H1 (cell line): ENCODE measurements around the gene COPZ1. TPM values are rescaled to one million over a fixed set of nuclear protein-coding genes. Genes with fewer than 3 reads are reported as not detected.

Experiments
- CTCF ChIA-PET: fragments of 300-600 bp; sonication (Branson Sonifier 250); formaldehyde crosslinking; loops from one replicate; lab custom pipeline; 2021; ENCODE audit not compliant: partially characterized antibody; lab: Charles Lee
- POLR2A ChIA-PET: fragments of 300-600 bp; sonication (Branson Sonifier 250); formaldehyde crosslinking; loops from one replicate; lab custom pipeline; 2021; ENCODE audit warnings: inconsistent platforms; ENCODE audit not compliant: partially characterized antibody; lab: Charles Lee
- DNase-seq, 2 experiments: peaks; one replicate each; pipeline versions ENCODE4 v3.0.0 to v3.0.0-alpha.2; 2010 to 2022; ENCODE audit warnings: low spot score in 2 of 2, low read depth in 1 of 2, mixed read lengths in 1 of 2
- FAIRE-seq: peaks from 2 replicates; lab custom pipeline; 2011; peaks lifted over from hg19 to GRCh38; lab: Jason Lieb, UNC
- H2AFZ ChIP-seq: 2 replicates; pipeline ENCODE4 v1.8.1; 2012; ENCODE audit warnings: low read length, inconsistent platforms
- H2AK5ac ChIP-seq: 2 replicates; pipeline ENCODE4 v1.6.1; 2013; ENCODE audit warnings: low read depth, low read length
- H2BK120ac ChIP-seq: replicated peaks from 2 replicates; pipeline ENCODE3; 2013; ENCODE audit warnings: low read depth, low read length, inconsistent platforms
- H2BK12ac ChIP-seq: 2 replicates; pipeline ENCODE4 v1.6.1; 2013; ENCODE audit warnings: low read depth, low read length
- H2BK15ac ChIP-seq: 2 replicates; pipeline ENCODE4 v1.6.1; 2013; ENCODE audit warnings: low read length
- H2BK20ac ChIP-seq: 2 replicates; pipeline ENCODE4 v1.6.1; 2013; ENCODE audit warnings: low read length
- H2BK5ac ChIP-seq: 2 replicates; pipeline ENCODE4 v1.6.1; 2013; ENCODE audit warnings: low read depth, low read length
- H3K14ac ChIP-seq: 2 replicates; pipeline ENCODE4 v1.6.1; 2013; ENCODE audit warnings: inconsistent platforms; ENCODE audit not compliant: insufficient read length
- H3K18ac ChIP-seq: 2 replicates; pipeline ENCODE4 v1.6.1; 2013; ENCODE audit warnings: low read length; ENCODE audit errors: extremely low read depth
- H3K23ac ChIP-seq: 2 replicates; pipeline ENCODE4 v1.6.1; 2013; ENCODE audit warnings: inconsistent platforms; ENCODE audit not compliant: insufficient read length
- H3K23me2 ChIP-seq: 2 replicates; pipeline ENCODE4 v1.6.1; 2013; ENCODE audit warnings: low read depth, low read length
- H3K27ac ChIP-seq: 2 replicates; pipeline ENCODE4 v1.6.1; 2011; ENCODE audit warnings: low read depth, low read length, inconsistent platforms
- H3K27me3 ChIP-seq, 4 experiments: replicated peaks in 1 of 4; 1 replicate in 1 of 4; 2 replicates in 3 of 4; pipeline versions ENCODE4 v1.6.1 to v1.8.1; 2011 to 2013; ENCODE audit warnings: low read length in 3 of 4, mild to moderate bottlenecking in 3 of 4, inconsistent platforms in 2 of 4, mixed read lengths in 2 of 4, moderate library complexity in 1 of 4; ENCODE audit not compliant: control insufficient read depth in 3 of 4, insufficient read depth in 3 of 4; ENCODE audit errors: extremely low read depth in 1 of 4
- H3K36me3 ChIP-seq, 4 experiments: 2 replicates each; pipeline versions ENCODE4 v1.6.1 to v1.8.1; 2011 to 2013; ENCODE audit warnings: mild to moderate bottlenecking in 4 of 4, low read length in 3 of 4, moderate library complexity in 2 of 4, control low read depth in 1 of 4, inconsistent platforms in 1 of 4; ENCODE audit not compliant: insufficient read depth in 4 of 4, control insufficient read depth in 2 of 4
- H3K4ac ChIP-seq: replicated peaks from 2 replicates; pipeline ENCODE3; 2013; ENCODE audit warnings: low read length, low read depth, mixed read lengths, inconsistent platforms; ENCODE audit not compliant: insufficient read length
- H3K4me1 ChIP-seq, 4 experiments: replicated peaks in 1 of 4; 1 replicate in 1 of 4; 2 replicates in 3 of 4; pipeline versions ENCODE4 v1.6.1 to v1.8.1; 2011 to 2013; ENCODE audit warnings: low read length in 3 of 4, inconsistent platforms in 2 of 4, mixed read lengths in 1 of 4; ENCODE audit not compliant: insufficient read depth in 4 of 4, control insufficient read depth in 3 of 4
- H3K4me2 ChIP-seq, 2 experiments: 2 replicates each; pipeline versions ENCODE4 v1.6.1 to v1.8.1; 2011 to 2013; ENCODE audit warnings: low read depth in 2 of 2, low read length in 2 of 2, control low read depth in 1 of 2, inconsistent platforms in 1 of 2, mild to moderate bottlenecking in 1 of 2; ENCODE audit not compliant: insufficient read depth in 1 of 2
- H3K4me3 ChIP-seq, 4 experiments: fragments of 200-600, 300-600 bp in 1 of 4; sonication (generic), shearing (Covaris generic), sonication (Bioruptor Twin) in 1 of 4; 2 replicates each; pipeline versions ENCODE4 v1.5.1 to v1.8.1; 2011 to 2016; ENCODE audit warnings: low read length in 4 of 4, low read depth in 3 of 4, control low read depth in 2 of 4, inconsistent platforms in 2 of 4, mild to moderate bottlenecking in 2 of 4, mixed read lengths in 1 of 4, moderate library complexity in 1 of 4; ENCODE audit not compliant: insufficient read depth in 2 of 4; ENCODE audit errors: extremely low read depth in 1 of 4
- H3K56ac ChIP-seq: replicated peaks from 2 replicates; pipeline ENCODE3; 2013; ENCODE audit warnings: low read depth, mild to moderate bottlenecking, mixed read lengths, low read length, inconsistent platforms; ENCODE audit not compliant: insufficient read length
- H3K79me1 ChIP-seq: 2 replicates; pipeline ENCODE4 v1.6.1; 2013; ENCODE audit warnings: low read depth, low read length, control low read depth
- H3K79me2 ChIP-seq, 2 experiments: 2 replicates each; pipeline versions ENCODE4 v1.6.1 to v1.8.1; 2012 to 2013; ENCODE audit warnings: low read length in 2 of 2, mild to moderate bottlenecking in 2 of 2, inconsistent platforms in 1 of 2; ENCODE audit not compliant: insufficient read depth in 2 of 2, control insufficient read depth in 1 of 2
- H3K9ac ChIP-seq, 4 experiments: replicated peaks in 1 of 4; 1 replicate in 1 of 4; 2 replicates in 3 of 4; pipeline versions ENCODE4 v1.6.1 to v1.8.1; 2011 to 2013; ENCODE audit warnings: low read depth in 3 of 4, low read length in 3 of 4, control low read depth in 2 of 4, mild to moderate bottlenecking in 2 of 4, moderate library complexity in 2 of 4, inconsistent platforms in 1 of 4; ENCODE audit errors: extremely low read depth in 1 of 4
- H3K9me3 ChIP-seq, 2 experiments: 2 replicates each; pipeline versions ENCODE4 v1.6.1 to v1.8.1; 2012 to 2013; ENCODE audit warnings: mild to moderate bottlenecking in 2 of 2, moderate library complexity in 2 of 2, control low read depth in 1 of 2, inconsistent platforms in 1 of 2, low read depth in 1 of 2, low read length in 1 of 2, mixed read lengths in 1 of 2; ENCODE audit not compliant: insufficient read depth in 2 of 2
- H4K20me1 ChIP-seq, 2 experiments: replicated peaks in 1 of 2; 2 replicates each; pipeline versions ENCODE3 to v1.8.1; 2011 to 2013; ENCODE audit warnings: inconsistent platforms in 2 of 2, low read length in 2 of 2, mild to moderate bottlenecking in 1 of 2; ENCODE audit not compliant: insufficient read depth in 2 of 2, control insufficient read depth in 1 of 2
- H4K5ac ChIP-seq: 2 replicates; pipeline ENCODE4 v1.6.1; 2013; ENCODE audit warnings: low read length, low read depth, mixed read lengths, inconsistent platforms; ENCODE audit not compliant: insufficient read length
- H4K8ac ChIP-seq: 2 replicates; pipeline ENCODE4 v1.8.0; 2013; ENCODE audit warnings: mild to moderate bottlenecking, moderate library complexity, low read length, inconsistent platforms; ENCODE audit not compliant: insufficient read depth; ENCODE audit errors: extremely low read depth
- H4K91ac ChIP-seq: replicated peaks from 2 replicates; pipeline ENCODE3; 2013; ENCODE audit warnings: low read length, mixed read lengths, inconsistent platforms; ENCODE audit not compliant: insufficient read length
- CBX5 ChIP-seq: fragments of 300-800, 300-1000 bp; sonication (generic); IDR thresholded peaks from 2 replicates; pipeline ENCODE4 v1.7.1; 2016; ENCODE audit warnings: antibody characterized with exemption, low read length, low read depth
- CHD2 ChIP-seq: IDR thresholded peaks from 2 replicates; pipeline ENCODE4 v1.6.1; 2012; ENCODE audit warnings: low read length, improper control_type of control experiment
- CTBP2 ChIP-seq: IDR thresholded peaks from 2 replicates; pipeline ENCODE4 v1.7.0; 2011; ENCODE audit warnings: borderline replicate concordance, mild to moderate bottlenecking, moderate library complexity, mixed read lengths, low read length; ENCODE audit not compliant: insufficient read depth, insufficient read length
- E2F6 ChIP-seq: IDR thresholded peaks from 2 replicates; pipeline ENCODE4 v1.6.1; 2012; ENCODE audit warnings: inconsistent platforms
- JUN ChIP-seq: IDR thresholded peaks from 2 replicates; pipeline ENCODE4 v1.6.1; 2011; ENCODE audit warnings: low read depth, mild to moderate bottlenecking, improper control_type of control experiment, low read length
- MAX ChIP-seq: IDR thresholded peaks from 2 replicates; pipeline ENCODE4 v1.6.1; 2012; ENCODE audit warnings: inconsistent platforms
- NRF1 ChIP-seq: IDR thresholded peaks from 2 replicates; pipeline ENCODE4 v1.6.1; 2011; ENCODE audit warnings: mild to moderate bottlenecking, low read depth, low read length, improper control_type of control experiment
- POU5F1 ChIP-seq: IDR thresholded peaks from 2 replicates; pipeline ENCODE4 v1.6.1; 2011; ENCODE audit warnings: low read depth, mild to moderate bottlenecking, low read length, moderate library complexity
- RFX5 ChIP-seq: IDR thresholded peaks from 2 replicates; pipeline ENCODE4 v1.6.1; 2011; ENCODE audit warnings: low read depth, low read length, improper control_type of control experiment, borderline replicate concordance
- RXRA ChIP-seq: IDR thresholded peaks from 2 replicates; pipeline ENCODE4 v1.6.1; 2011; ENCODE audit warnings: low read depth, mild to moderate bottlenecking, low read length, moderate library complexity; ENCODE audit not compliant: insufficient read depth
- SRF ChIP-seq: IDR thresholded peaks from 2 replicates; pipeline ENCODE4 v1.6.1; 2011; ENCODE audit warnings: mild to moderate bottlenecking, low read depth, low read length, moderate library complexity
- TEAD4 ChIP-seq: IDR thresholded peaks from 2 replicates; pipeline ENCODE4 v1.6.1; 2012; ENCODE audit warnings: low read depth, low read length, inconsistent platforms, mixed read lengths
- WGBS, 2 experiments: shearing (Covaris generic) in 1 of 2; methylation state at CpG; one replicate each; pipeline versions ENCODE4 v1.1.6 to v1.1.7; 2013 to 2015; ENCODE audit warnings: low lambda C conversion rate in 2 of 2, mixed read lengths in 2 of 2, inconsistent platforms in 1 of 2, low coverage in 1 of 2, missing lambda C conversion rate in 1 of 2; ENCODE audit not compliant: insufficient replicate concordance in 2 of 2, insufficient coverage in 1 of 2, insufficient read length in 1 of 2; ENCODE audit errors: extremely low coverage in 1 of 2, missing lambda C conversion rate in 1 of 2; 5-methylcytosine and 5-hydroxymethylcytosine counted together
- polyA plus RNA-seq, 7 experiments: library from polyadenylated mRNA; depleted of rRNA in 3 of 7; stranded (reverse) in 5 of 7; unstranded in 2 of 7; fragments of >200 nt in 5 of 7; fragments of 200-250 nt in 2 of 7; gene quantifications; 1 replicate in 5 of 7; 2 replicates in 1 of 7; 4 replicates in 1 of 7; pipeline versions ENCODE4 v1.2.1 to v1.2.3, GENCODE V29; 2011 to 2013; ENCODE audit warnings: missing spikeins in 2 of 7, mixed read lengths in 2 of 7
- total RNA-seq: library from RNA; stranded (reverse); fragmentation: NEBNext Ultra II Directional; extraction: Animal tissue kit (Norgen Biotek cat#: 25700); gene quantifications from 2 replicates; pipeline ENCODE4 v1.2.1, GENCODE V29; 2021

COPZ1 gene
- total and polyA plus RNA-seq, 2 of the 8 experiments (the other 6 are each of a cell fraction or from before 2014, with no cell fraction given): 103 to 133 TPM

GRCh38 chr12:54333420-54334034 lies 8.6 kb downstream of the COPZ1 start:
- DNase-seq: no peak
- POLR2A ChIA-PET: interaction anchor here (1.2 to 16.2 kb wide), 7 partner anchors 9 to 73 kb away, joined by 3 to 166 read pairs (median 49); partner anchors contain the start of genes CBX5, COPZ1 and HNRNPA1
- no peak overlapping the region for H3K4me3 ChIP-seq
- TF ChIP-seq SRF (no peak), CHD2 (no peak), RFX5 (no peak), RXRA (no peak), POU5F1 (no peak), MAX (no peak), TEAD4 (no peak), E2F6 (no peak), JUN (no peak), CTBP2 (no peak), CBX5 (no peak), NRF1 (no peak)

More at GRCh38 chr12:54333420-54334034, 8.6 kb downstream of the COPZ1 start:
- no peak overlapping the region for H3K4me2 ChIP-seq
- H3K23me2 ChIP-seq: no peaks in the 10 kb centered on the region
- CTCF ChIA-PET: interaction anchor here (0.8 to 34.6 kb wide), 20 partner anchors 8 to 132 kb away, joined by 3 to 618 read pairs (median 8); partner anchors contain the start of genes COPZ1 and NFE2
- no peak overlapping the region for H3K9ac ChIP-seq
- no peaks in the 10 kb centered on the region for H3K36me3 ChIP-seq
- H3K18ac ChIP-seq: no peak overlapping the region
- H4K91ac ChIP-seq: no peak overlapping the region
- no peak overlapping the region for H3K27ac ChIP-seq
- no peaks in the 10 kb centered on the region; a peak in 2 of 4 replicates for H3K79me2 ChIP-seq
- no peak overlapping the region for H2BK15ac ChIP-seq
- H4K8ac ChIP-seq: no peak overlapping the region
- peaks cover 0 to 6% (median 2%) of the 10 kb centered on the region in 4 experiments; a peak in 1 of 7 replicates for H3K4me1 ChIP-seq
- no peak for FAIRE-seq
- H3K23ac ChIP-seq: no peak overlapping the region
- no peak overlapping the region for H3K56ac ChIP-seq
- H2BK120ac ChIP-seq: no peak overlapping the region
- no peak overlapping the region for H2BK20ac ChIP-seq
- H2BK12ac ChIP-seq: no peak overlapping the region
- H4K5ac ChIP-seq: no peak overlapping the region
- no peak overlapping the region for H3K14ac ChIP-seq
- no peaks in the 10 kb centered on the region for H3K9me3 ChIP-seq
- 95% methylated on average over 4 of the region's 4 CpGs; no CpG with 5 or more reads in 1 of the 2 experiments for WGBS, 2 experiments
- H2AK5ac ChIP-seq: no peak overlapping the region
- peaks cover 3% of the 10 kb centered on the region; the same call in 1 of the 2 replicates for H3K79me1 ChIP-seq
- no peak overlapping the region for H2BK5ac ChIP-seq
- no peak overlapping the region for H2AFZ ChIP-seq
- H3K27me3 ChIP-seq: no peaks in the 10 kb centered on the region
- peaks cover 0 to 9% of the 10 kb centered on the region in 2 experiments for H4K20me1 ChIP-seq
- H3K4ac ChIP-seq: no peak overlapping the region
